Naive thymus-derived CD4-positive, alpha-beta T cell (primary cell): ENCODE results near the gene SETD1B. TPM values are rescaled to one million over a fixed set of nuclear protein-coding genes. Genes with fewer than 3 reads are reported as not detected.

Source experiments
- ATAC-seq: fragments of 150-1000 bp; cut with Tn5 transposase; 2 replicates; pipeline ENCODE4 v1.10.0; 2021; ENCODE audit warnings: mild to moderate bottlenecking, moderate library complexity
- CTCF ChIA-PET: fragments of 350-600 bp; sonication (Branson Sonifier 250); formaldehyde crosslinking; loops from one replicate; lab custom pipeline; 2021; ENCODE audit warnings: antibody characterized with exemption; lab: Charles Lee
- POLR2A ChIA-PET: fragments of 350-600 bp; sonication (Branson Sonifier 250); formaldehyde crosslinking; loops from one replicate; lab custom pipeline; 2021; ENCODE audit warnings: antibody characterized with exemption, inconsistent platforms; lab: Charles Lee
- DNase-seq, 9 donors: peaks; one replicate each; pipeline versions ENCODE4 v3.0.0 to v3.0.0-alpha.2; 2020 to 2022; ENCODE audit warnings: mixed read lengths in 1 of 9
- H3K27ac ChIP-seq: one replicate; pipeline ENCODE4 v1.7.0; 2013; ENCODE audit warnings: mild to moderate bottlenecking, low read depth, low read length, moderate library complexity
- H3K27me3 ChIP-seq, 2 donors: one replicate each; pipeline ENCODE4 v1.7.0; 2013; ENCODE audit warnings: low read length in 2 of 2, mild to moderate bottlenecking in 2 of 2, moderate library complexity in 2 of 2; ENCODE audit not compliant: control insufficient read depth in 2 of 2, insufficient read depth in 2 of 2
- H3K36me3 ChIP-seq, 3 experiments: 1 replicate in 2 of 3; 2 replicates in 1 of 3; pipeline ENCODE4 v1.7.0; 2013; ENCODE audit warnings: low read length in 3 of 3, mild to moderate bottlenecking in 3 of 3, moderate library complexity in 1 of 3; ENCODE audit not compliant: insufficient read depth in 3 of 3, control insufficient read depth in 2 of 3
- H3K4me1 ChIP-seq, 2 donors: one replicate each; pipeline ENCODE4 v1.7.0; 2013; ENCODE audit warnings: low read length in 2 of 2, mild to moderate bottlenecking in 2 of 2, moderate library complexity in 1 of 2; ENCODE audit not compliant: control insufficient read depth in 2 of 2, insufficient read depth in 2 of 2
- H3K4me3 ChIP-seq: 2 replicates; pipeline ENCODE4 v1.7.0; 2013; ENCODE audit warnings: mild to moderate bottlenecking, low read length
- H3K9me3 ChIP-seq, 3 experiments: 1 replicate in 2 of 3; 2 replicates in 1 of 3; pipeline ENCODE4 v1.7.0; 2013; ENCODE audit warnings: low read length in 3 of 3; ENCODE audit not compliant: control insufficient read depth in 2 of 3
- H3K27ac Mint-ChIP-seq, 9 donors: one replicate each; pipeline ENCODE4 v1.8.0; 2020 to 2022; ENCODE audit warnings: mixed read lengths in 9 of 9, mild to moderate bottlenecking in 8 of 9, moderate library complexity in 5 of 9, inconsistent platforms in 2 of 9
- H3K27me3 Mint-ChIP-seq, 5 donors: one replicate each; pipeline ENCODE4 v1.8.0; 2021 to 2022; ENCODE audit warnings: mixed read lengths in 5 of 5, mild to moderate bottlenecking in 1 of 5
- H3K36me3 Mint-ChIP-seq, 5 donors: one replicate each; pipeline ENCODE4 v1.8.0; 2020 to 2022; ENCODE audit warnings: mixed read lengths in 5 of 5, mild to moderate bottlenecking in 3 of 5, inconsistent platforms in 1 of 5
- H3K4me1 Mint-ChIP-seq, 7 donors: one replicate each; pipeline ENCODE4 v1.8.0; 2020 to 2022; ENCODE audit warnings: mixed read lengths in 7 of 7, mild to moderate bottlenecking in 3 of 7, inconsistent platforms in 1 of 7
- H3K4me3 Mint-ChIP-seq, 10 donors: one replicate each; pipeline ENCODE4 v1.8.0; 2020 to 2022; ENCODE audit warnings: mild to moderate bottlenecking in 10 of 10, mixed read lengths in 10 of 10, moderate library complexity in 6 of 10, inconsistent platforms in 2 of 10
- H3K9me3 Mint-ChIP-seq, 11 donors: one replicate each; pipeline ENCODE4 v1.8.0; 2020 to 2022; ENCODE audit warnings: mixed read lengths in 11 of 11, mild to moderate bottlenecking in 4 of 11, inconsistent platforms in 1 of 11, moderate library complexity in 1 of 11
- intact Hi-C, 2 donors: fragments of 100-400 bp; cut with micrococcal nuclease; formaldehyde crosslinking; loops; one replicate each; pipeline ENCODE4 v1.15.1; 2023
- polyA plus RNA-seq, 2 donors: library from polyadenylated mRNA; unstranded; fragments of 300-500 nt; fragmentation: Illumina TruSeq; gene quantifications; one replicate each; pipeline ENCODE4 v1.2.3, GENCODE V29; 2021
- total RNA-seq, 6 experiments: library from RNA in 5 of 6; stranded (reverse) in 5 of 6; gene quantifications; 1 replicate in 5 of 6; 2 replicates in 1 of 6; pipeline ENCODE4 v1.2.3 and lab custom pipeline; 2021 to 2026

SETD1B gene
- total and polyA plus RNA-seq, 7 experiments from 2014 or later: 2.1 to 124 (median 77.7) TPM

- peaks cover 25 to 26% of the 10 kb centered on the region in 2 donors for H3K4me1 ChIP-seq
- Mint-ChIP-seq H3K4me3 (peak overlapping the region; percentile 89 to 99 (median 96)), H3K36me3 (peaks cover 14 to 35% (median 16%) of the 10 kb centered on the region in 5 donors), H3K27me3 (no peaks in the 10 kb centered on the region), H3K4me1 (peaks cover 24 to 37% (median 30%) of the 10 kb centered on the region in 7 donors), H3K9me3 (peaks cover 0 to 9% (median 0%) of the 10 kb centered on the region in 11 donors), H3K27ac (peak overlapping the region; percentile 98 to 100 (median 99))
- CTCF ChIA-PET: interaction anchor here (0.6 to 14.9 kb wide), 9 partner anchors 5 to 1221 kb away, joined by 3 to 609 read pairs (median 4); partner anchors contain the start of genes RHOF and SETD1B
- H3K36me3 ChIP-seq: peaks cover 0 to 51% (median 0%) of the 10 kb centered on the region in 3 experiments
- H3K27me3 ChIP-seq: no peaks in the 10 kb centered on the region
- no peaks in the 10 kb centered on the region for H3K9me3 ChIP-seq
- H3K27ac ChIP-seq: peak overlapping the region; percentile 96
- intact Hi-C loops: loop anchor here (1.0 to 10.0 kb wide), 7 partner anchors 8 to 422 kb away; partner anchors contain the start of genes KDM2B (in 2 of the 2), DIABLO (in 1 of the 2) and PSMD9 (in 1 of the 2)
- DNase-seq (peak in 1 of 9 donors; percentile 56), ATAC-seq (no peak)
- POLR2A ChIA-PET: interaction anchor here (0.6 to 33.4 kb wide), 25 partner anchors 2 to 1602 kb away, joined by 3 to 1941 read pairs (median 8); partner anchors contain the start of genes KDM2B, KNTC1, MORN3 and ORAI1
- peak overlapping the region; percentile 94 for H3K4me3 ChIP-seq
Measured at GRCh38 chr12:121802485-121802842, 1.3 kb upstream of the SETD1B start.

GRCh38 chr12:121802843-121803698 lies 738 bp upstream of the SETD1B start:
- Mint-ChIP-seq H3K36me3 (peaks cover 12 to 35% (median 15%) of the 10 kb centered on the region in 5 donors), H3K4me3 (peak overlapping the region; percentile 89 to 99 (median 96)), H3K4me1 (peaks cover 24 to 37% (median 29%) of the 10 kb centered on the region in 7 donors), H3K27me3 (no peaks in the 10 kb centered on the region), H3K27ac (peak overlapping the region; percentile 98 to 100 (median 99)), H3K9me3 (peaks cover 0 to 9% (median 0%) of the 10 kb centered on the region in 11 donors)
- Histone ChIP-seq H3K4me3 (peak overlapping the region; percentile 94), H3K27me3 (no peaks in the 10 kb centered on the region), H3K4me1 (peaks cover 21 to 28% of the 10 kb centered on the region in 2 donors), H3K27ac (peak overlapping the region; percentile 96), H3K36me3 (peaks cover 0 to 47% (median 0%) of the 10 kb centered on the region in 3 experiments), H3K9me3 (no peaks in the 10 kb centered on the region)
- POLR2A ChIA-PET: interaction anchor here (0.5 to 33.4 kb wide), 22 partner anchors 3 to 1602 kb away, joined by 3 to 1941 read pairs (median 7); partner anchors contain the start of genes KDM2B, MORN3, ORAI1 and PSMD9
- intact Hi-C loops: loop anchor here (1.0 to 10.0 kb wide), 10 partner anchors 8 to 422 kb away; partner anchors contain the start of genes KDM2B (in 2 of the 2), DIABLO (in 1 of the 2) and PSMD9 (in 1 of the 2)
- CTCF ChIA-PET: interaction anchor here (0.6 to 14.9 kb wide), 10 partner anchors 5 to 1222 kb away, joined by 3 to 609 read pairs (median 4); partner anchors contain the start of genes RHOF and SETD1B
- DNase-seq (peak; percentile 84 to 94 (median 92)), ATAC-seq (peak; percentile 65)

GRCh38 chr12:121804417-121805111 lies 755 bp downstream of the SETD1B start:
- DNase-seq: peak in 8 of 9 donors; percentile 50 to 74 (median 58)
- intact Hi-C loops: loop anchor here in 1 of 2 donors (5.0 to 10.0 kb wide), 2 partner anchors 222 to 420 kb away; partner anchors contain the start of genes DIABLO and KDM2B
- H3K4me1 ChIP-seq: peaks cover 14 to 21% of the 10 kb centered on the region in 2 donors
- H3K27me3 ChIP-seq: no peaks in the 10 kb centered on the region
- CTCF ChIA-PET: interaction anchor here (1.0 to 13.4 kb wide), 2 partner anchors 8 to 28 kb away, joined by 3 to 609 read pairs; partner anchors contain the start of gene RHOF
- ATAC-seq: peak; percentile 5
- peaks cover 16 to 37% (median 19%) of the 10 kb centered on the region in 7 donors for H3K4me1 Mint-ChIP-seq
- H3K27ac ChIP-seq: peak overlapping the region; percentile 81
- peak overlapping the region; percentile 88 to 100 (median 92) for H3K4me3 Mint-ChIP-seq
- H3K36me3 ChIP-seq: peaks cover 0 to 53% (median 3%) of the 10 kb centered on the region in 3 experiments
- H3K4me3 ChIP-seq: peak overlapping the region; percentile 77
- H3K27me3 Mint-ChIP-seq: no peaks in the 10 kb centered on the region
- H3K9me3 ChIP-seq: no peaks in the 10 kb centered on the region
- POLR2A ChIA-PET: interaction anchor here (0.8 to 33.4 kb wide), 11 partner anchors 5 to 591 kb away, joined by 3 to 1941 read pairs (median 5); partner anchors contain the start of genes PSMD9, RHOF, SETD1B and TMEM120B
- H3K27ac Mint-ChIP-seq: peak overlapping the region; percentile 87 to 100 (median 97)
- peaks cover 0 to 9% (median 0%) of the 10 kb centered on the region in 11 donors for H3K9me3 Mint-ChIP-seq
- peaks cover 10 to 34% (median 13%) of the 10 kb centered on the region in 5 donors for H3K36me3 Mint-ChIP-seq

GRCh38 chr12:121805171-121806008 lies 1.6 kb downstream of the SETD1B start:
- peaks cover 12 to 35% (median 15%) of the 10 kb centered on the region in 5 donors for H3K36me3 Mint-ChIP-seq
- peak overlapping the region; percentile 79 to 100 (median 97) for H3K27ac Mint-ChIP-seq
- no peaks in the 10 kb centered on the region for H3K27me3 ChIP-seq
- peaks cover 0 to 9% (median 0%) of the 10 kb centered on the region in 11 donors for H3K9me3 Mint-ChIP-seq
- peaks cover 14 to 21% of the 10 kb centered on the region in 2 donors for H3K4me1 ChIP-seq
- peak overlapping the region; percentile 88 to 100 (median 92) for H3K4me3 Mint-ChIP-seq
- ChIA-PET CTCF (interaction anchor here (1.0 to 13.4 kb wide), 4 partner anchors 9 to 33 kb away, joined by 3 to 609 read pairs (median 4); partner anchors contain the start of gene RHOF), POLR2A (interaction anchor here (0.6 to 28.5 kb wide), 8 partner anchors 11 to 1555 kb away, joined by 3 to 1941 read pairs (median 5); partner anchors contain the start of genes PSMD9, RHOF and SETD1B)
- intact Hi-C loops: loop anchor here in 1 of 2 donors (10.0 kb wide), 1 partner anchor 419 kb away; the partner anchor contains the start of gene DIABLO
- no peaks in the 10 kb centered on the region for H3K27me3 Mint-ChIP-seq
- H3K9me3 ChIP-seq: no peaks in the 10 kb centered on the region
- peaks cover 17 to 39% (median 20%) of the 10 kb centered on the region in 7 donors for H3K4me1 Mint-ChIP-seq
- H3K4me3 ChIP-seq: peak overlapping the region; percentile 77
- DNase-seq (no peak), ATAC-seq (no peak)
- peaks cover 0 to 55% (median 3%) of the 10 kb centered on the region in 3 experiments for H3K36me3 ChIP-seq
- peak overlapping the region; percentile 81 for H3K27ac ChIP-seq

GRCh38 chr12:121806009-121806545 lies 2.3 kb downstream of the SETD1B start:
- intact Hi-C loops: loop anchor here in 1 of 2 donors (10.0 kb wide), 1 partner anchor 419 kb away; the partner anchor contains the start of gene DIABLO

More at GRCh38 chr12:121806009-121806545, 2.3 kb downstream of the SETD1B start:
- ChIA-PET POLR2A (interaction anchor here (0.6 to 28.5 kb wide), 10 partner anchors 10 to 1719 kb away, joined by 3 to 1941 read pairs (median 4); partner anchors contain the start of genes PSMD9, RHOF, SETD1B and TMEM120B), CTCF (interaction anchor here (0.6 to 13.4 kb wide), 5 partner anchors 10 to 188 kb away, joined by 3 to 609 read pairs (median 3); partner anchors contain the start of gene RHOF)
- peak; percentile 10 for ATAC-seq
- Histone ChIP-seq H3K9me3 (no peaks in the 10 kb centered on the region), H3K36me3 (peaks cover 0 to 58% (median 3%) of the 10 kb centered on the region in 3 experiments), H3K27me3 (no peaks in the 10 kb centered on the region), H3K27ac (peak overlapping the region; percentile 81), H3K4me1 (peaks cover 21 to 26% of the 10 kb centered on the region in 2 donors), H3K4me3 (peak overlapping the region; percentile 75)
- Mint-ChIP-seq H3K27ac (peak overlapping the region; percentile 79 to 100 (median 93)), H3K36me3 (peaks cover 12 to 38% (median 14%) of the 10 kb centered on the region in 5 donors), H3K9me3 (peaks cover 0 to 9% (median 0%) of the 10 kb centered on the region in 11 donors), H3K4me1 (peaks cover 22 to 45% (median 25%) of the 10 kb centered on the region in 7 donors), H3K27me3 (no peaks in the 10 kb centered on the region), H3K4me3 (peak overlapping the region; percentile 88 to 100 (median 92))
- peak in 3 of 9 donors; percentile 44 to 50 (median 45) for DNase-seq
